ENCODE data around the gene MSX2.

The MSX2 gene

DNA sequence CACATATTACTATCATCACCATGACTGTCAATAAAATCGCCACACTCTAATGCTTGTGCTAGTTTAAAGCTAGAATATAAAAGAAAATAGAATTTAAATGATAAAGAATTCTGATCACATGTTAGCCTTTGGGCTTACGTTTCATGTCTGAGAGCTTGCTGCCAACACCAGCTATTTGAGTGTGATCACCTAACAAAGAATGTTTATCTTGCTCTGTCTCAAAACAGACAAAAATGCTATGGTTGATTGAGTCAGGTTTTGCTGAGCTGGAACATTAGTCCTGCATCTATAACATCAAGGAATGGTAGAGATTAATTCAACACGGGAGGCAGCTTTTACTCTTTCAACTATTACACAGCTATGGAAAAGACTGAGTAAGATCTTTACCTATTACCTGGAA lies 50.7 kb downstream of the MSX2 start:
- no peak for DNase-seq (ENCODE audit: low read depth)

DNA sequence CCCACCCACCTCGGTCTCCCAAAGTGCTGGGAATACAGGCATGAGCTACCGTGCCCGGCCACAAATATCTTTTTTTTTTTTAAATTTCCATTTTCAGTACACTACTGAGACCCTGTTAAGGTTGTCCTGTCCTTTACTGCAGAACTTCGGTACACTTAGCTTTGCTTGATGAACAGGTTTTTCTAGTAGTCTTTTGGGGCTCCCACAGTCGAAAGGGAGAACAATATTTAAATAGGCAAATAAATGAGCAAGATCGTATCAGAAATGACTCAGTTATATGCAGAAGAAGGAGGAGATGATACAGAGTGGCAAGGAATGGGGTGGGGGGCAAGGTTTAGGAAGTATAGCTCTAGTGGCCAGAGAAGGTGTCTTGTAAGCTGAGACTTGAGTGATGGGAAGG lies 52.7 kb downstream of the MSX2 start:
- DNase-seq (ENCODE audit: low read depth) = no peak

DNA sequence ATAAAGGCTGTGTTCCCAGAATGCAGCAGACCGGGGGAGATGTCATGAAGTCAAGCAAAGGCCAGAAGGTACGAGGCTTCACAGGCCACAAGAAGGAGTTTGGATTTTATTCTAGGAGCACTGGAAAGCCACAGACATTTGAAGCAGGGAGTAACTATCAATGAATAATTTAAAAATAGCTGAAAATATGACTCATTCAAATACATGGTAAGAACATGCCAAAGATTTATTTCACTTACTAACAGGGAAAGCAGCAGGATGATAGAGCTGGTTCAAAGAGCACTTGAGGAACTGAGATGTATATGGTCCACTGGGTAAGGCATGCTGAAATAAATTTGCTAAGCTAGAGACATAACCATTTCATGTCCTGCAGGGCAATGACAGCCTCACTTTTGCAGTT lies 53.2 kb downstream of the MSX2 start:
- DNase-seq (ENCODE audit: low read depth) = no peak

Measured in amniotic epithelial cell (primary cell).